Glomerular visceral epithelial cell (primary cell): ENCODE data around the gene CNTFR.
A peak's percentile ranks its signal among the peaks of the same experiment; 100 is the strongest.
"Not testable (repeated sequence)": the region's sequence is repeated elsewhere in the genome, so short reads cannot be mapped to it uniquely, and the experiment has no call there.

Experiments used
- DNase-seq: peaks from one replicate; pipeline ENCODE4 v3.0.0-alpha.2; 2016; ENCODE audit errors: extremely low spot score

Gene CNTFR

DNA sequence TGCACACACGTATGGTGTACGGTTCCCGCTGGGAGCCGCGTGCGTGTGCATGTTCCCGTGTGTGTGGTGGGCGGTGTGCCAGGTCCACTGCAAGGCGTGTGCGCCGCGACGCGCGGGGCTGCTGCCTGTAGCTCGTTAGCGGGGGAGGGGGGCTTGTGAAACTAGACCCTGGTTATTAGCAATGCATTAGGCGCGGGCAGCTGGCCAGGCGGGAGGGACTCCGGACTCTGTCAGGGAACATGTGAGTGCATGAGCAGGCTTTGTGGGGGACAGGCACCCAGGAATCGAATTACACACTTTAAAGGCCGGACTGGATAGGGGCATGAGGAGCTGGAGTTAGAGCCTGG is 34.5 kb downstream of the CNTFR start:
- no peak for DNase-seq

GRCh38 chr9:34554211-34555001 is 35.1 kb downstream of the CNTFR start:
- no peak for DNase-seq

- DNase-seq: no peak
Measured at GRCh38 chr9:34553511-34554021, 36.0 kb downstream of the CNTFR start.

DNA sequence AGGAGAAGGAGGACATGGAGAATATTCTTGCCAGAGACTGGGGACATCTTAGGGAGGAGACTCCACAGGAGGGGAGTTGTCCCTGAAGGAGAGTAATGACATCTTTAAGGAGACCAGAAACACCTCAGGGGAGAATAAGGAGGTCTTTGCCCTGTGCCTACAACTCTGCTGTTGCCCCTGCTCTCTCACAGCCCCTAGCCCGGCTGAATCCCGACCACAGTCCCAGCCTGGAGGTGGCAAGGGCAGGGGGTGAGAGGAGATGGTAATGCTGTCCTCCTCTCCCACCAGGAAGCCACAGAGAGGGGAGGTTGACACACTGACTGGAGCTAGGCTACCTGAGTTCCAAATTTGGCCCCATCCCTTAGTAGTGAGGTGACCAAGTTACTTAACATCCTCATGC is 36.5 kb downstream of the CNTFR start:
- no peak for DNase-seq

DNA sequence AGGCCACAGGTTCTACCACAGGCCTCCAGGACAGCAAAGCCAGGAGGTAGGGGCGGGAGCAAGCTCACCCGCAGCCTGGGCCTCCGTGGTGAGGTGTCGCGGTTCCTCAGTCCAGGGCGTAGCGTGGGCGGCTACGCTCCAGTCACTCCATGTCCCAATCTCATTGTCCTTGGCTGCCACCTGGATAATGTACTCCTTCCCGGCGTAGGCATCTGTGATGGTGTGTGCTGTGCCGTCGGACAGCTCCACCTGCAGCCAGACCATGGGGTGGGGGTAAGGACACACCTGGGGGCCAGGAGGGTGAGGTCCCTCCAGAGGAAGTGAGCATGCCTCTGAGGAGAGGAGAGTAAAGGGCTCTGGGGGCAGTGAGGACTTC is 36.9 kb downstream of the CNTFR start:
- DNase-seq: peak; percentile 12

DNA sequence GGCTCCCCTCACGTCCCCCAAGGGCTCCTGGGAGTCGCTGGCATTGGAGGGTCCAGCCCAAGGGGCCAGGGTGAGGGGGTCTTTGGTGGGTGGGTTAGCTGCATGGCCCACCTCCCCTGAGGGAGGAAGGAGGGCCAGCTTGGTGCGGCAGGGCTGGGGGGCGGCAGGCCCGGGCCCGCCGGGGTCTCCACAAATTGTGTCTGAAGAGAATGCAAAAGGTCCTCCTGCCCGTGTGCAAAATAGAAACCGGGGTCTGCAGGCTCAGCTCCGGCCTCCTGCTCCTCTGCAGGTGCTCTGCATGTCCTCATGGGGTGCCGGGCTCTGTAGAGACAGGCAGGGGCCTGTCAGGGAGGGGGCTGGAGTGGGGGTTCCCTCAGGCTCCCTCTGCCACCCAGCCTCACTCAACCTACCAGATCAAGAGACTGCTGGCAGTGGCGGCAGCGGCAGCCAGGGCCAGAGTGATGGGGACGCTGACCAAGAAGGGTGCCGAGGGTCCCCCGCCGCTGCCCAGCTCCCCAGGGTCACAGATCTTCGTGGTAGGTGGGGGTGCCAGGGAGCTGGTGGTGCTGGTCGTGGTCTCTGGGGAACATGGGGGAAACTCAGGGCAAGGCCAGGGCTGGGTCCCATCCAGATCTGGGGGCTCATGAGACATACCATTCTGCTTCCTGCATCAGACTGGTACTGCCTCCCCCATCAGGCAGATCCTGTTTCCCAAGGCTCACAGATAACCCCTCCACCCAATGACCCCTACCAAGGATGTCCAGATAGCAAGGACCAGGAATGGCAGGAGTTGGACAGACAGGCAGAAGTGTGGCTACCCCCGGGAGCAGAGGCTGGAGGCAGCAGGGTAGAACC is 37.5 kb downstream of the CNTFR start:
- no peak for DNase-seq

GRCh38 chr9:34550681-34551270 is 38.7 kb downstream of the CNTFR start:
- no peak for DNase-seq

DNA sequence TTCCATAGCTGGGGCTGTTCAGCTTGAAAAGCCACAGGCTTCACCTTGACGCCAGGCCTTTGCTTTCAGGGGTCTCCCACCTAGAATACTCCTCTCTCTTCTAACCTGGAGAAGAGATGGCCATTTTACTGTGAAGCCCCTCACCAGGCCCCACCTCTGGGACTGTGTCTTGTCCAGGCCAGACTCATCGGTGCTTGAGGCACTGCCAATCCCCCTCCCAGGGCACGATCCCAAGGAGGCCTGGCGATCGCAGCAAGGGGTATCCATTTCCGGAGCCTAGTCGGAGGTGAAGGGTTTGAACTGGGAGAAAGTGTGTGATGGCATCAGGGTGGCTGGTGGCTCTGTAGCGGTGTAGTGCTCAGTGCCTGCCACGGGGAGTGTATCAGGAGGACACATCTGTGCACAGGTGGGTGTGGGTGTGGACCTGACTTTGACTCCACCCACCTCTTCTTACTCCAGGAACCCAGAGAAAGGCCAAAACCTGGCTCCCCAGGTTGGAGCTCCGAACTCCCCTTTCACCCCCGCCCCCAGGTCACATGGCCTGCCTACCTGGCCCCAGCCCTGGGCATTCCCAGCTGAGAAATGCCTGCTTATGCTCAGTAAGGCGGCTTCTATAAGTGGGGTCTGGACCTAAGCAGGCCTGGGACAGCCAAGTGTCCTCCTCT is 39.4 kb downstream of the CNTFR start:
- DNase-seq: no peak

- DNase-seq: no peak
Measured at GRCh38 chr9:34549407-34549732, 40.2 kb downstream of the CNTFR start.

- DNase-seq: peak; percentile 59
Measured at GRCh38 chr9:34547960-34548611, 41.4 kb downstream of the CNTFR start.

GRCh38 chr9:34546834-34547827 is 42.4 kb downstream of the CNTFR start:
- peak; percentile 57 for DNase-seq

GRCh38 chr9:34546102-34546833 is 43.3 kb downstream of the CNTFR start:
- no peak for DNase-seq

- DNase-seq: no peak
Measured at GRCh38 chr9:34545497-34545896, 44.0 kb downstream of the CNTFR start.

DNA sequence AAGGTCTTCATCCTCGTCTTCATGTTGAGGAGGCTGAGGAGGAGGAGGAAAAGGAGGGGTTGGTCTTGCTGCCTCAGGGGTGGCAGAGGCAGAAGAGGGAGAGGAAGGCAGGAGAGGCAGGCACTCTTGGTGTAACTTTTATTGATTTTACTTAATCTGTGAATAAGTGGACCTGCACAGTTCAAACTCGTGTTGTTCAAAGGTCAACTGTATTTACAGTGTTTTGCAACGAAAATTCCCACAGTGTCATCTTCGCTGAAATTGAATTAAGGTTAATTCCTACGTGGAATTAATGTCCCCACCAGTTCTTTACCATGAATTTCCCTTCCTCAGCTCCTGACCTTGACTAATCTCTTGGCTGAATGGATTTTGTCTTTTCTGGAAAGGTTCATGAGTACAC is 45.5 kb downstream of the CNTFR start:
- no peak for DNase-seq

DNA sequence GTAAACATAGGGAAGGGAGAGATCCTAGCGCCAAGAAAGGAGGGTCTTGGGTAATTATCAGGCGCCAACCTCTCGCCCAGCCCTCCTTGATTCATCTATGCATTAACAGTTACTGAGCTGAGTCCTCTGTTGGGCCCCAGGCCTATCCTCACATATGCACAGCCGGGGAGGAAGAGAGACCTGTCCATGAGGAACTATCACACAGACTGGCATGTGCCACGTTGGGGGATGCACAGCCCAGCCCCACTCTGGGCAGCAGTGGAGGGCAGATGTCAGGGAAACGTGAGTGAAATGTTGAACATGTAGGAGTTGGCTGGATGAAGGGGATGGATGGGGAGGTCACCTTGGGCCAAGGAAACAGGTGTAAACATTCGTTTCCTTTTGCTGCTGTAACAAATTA is 48.0 kb downstream of the CNTFR start:
- DNase-seq: no peak

DNA sequence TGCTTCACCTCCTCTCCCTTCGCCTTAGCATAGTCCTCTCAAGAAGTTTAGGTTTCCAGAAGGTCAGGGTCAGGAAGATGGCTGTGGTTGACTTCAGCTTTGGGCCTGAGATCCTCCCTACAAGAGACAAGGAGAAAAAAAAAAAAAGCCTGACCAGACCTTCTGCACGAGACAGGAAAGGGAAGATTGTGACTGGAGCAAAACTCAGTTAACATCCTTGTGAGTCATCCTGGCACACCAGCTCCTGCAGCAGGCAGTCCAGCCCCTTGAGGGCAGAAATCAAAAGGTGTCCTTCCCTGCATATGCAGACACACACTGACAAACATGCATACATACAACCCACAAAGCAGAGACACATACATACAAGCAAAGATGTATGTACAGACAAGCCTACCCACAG is 48.7 kb downstream of the CNTFR start:
- peak; percentile 43 for DNase-seq

GRCh38 chr9:34536685-34537084 is 52.8 kb downstream of the CNTFR start:
- DNase-seq: no peak

DNA sequence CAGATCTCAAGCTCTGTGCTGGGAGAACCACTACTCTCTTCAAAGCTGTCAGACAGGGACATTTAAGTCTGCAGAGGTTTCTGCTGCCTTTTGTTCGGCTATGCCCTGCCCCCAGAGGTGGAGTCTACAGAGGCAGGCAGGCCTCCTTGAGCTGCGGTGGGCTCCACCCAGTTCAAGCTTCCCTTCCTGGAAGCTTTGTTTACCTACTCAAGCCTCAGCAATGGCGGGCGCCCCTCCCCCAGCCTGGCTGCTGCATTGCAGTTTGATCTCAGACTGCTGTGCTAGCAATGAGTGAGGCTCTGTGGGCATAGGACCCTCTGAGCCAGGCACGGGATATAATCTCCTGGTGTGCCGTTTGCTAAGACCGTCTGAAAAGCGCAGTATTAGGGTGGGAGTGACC is 57.5 kb downstream of the CNTFR start:
- DNase-seq: not testable (repeated sequence)

DNA sequence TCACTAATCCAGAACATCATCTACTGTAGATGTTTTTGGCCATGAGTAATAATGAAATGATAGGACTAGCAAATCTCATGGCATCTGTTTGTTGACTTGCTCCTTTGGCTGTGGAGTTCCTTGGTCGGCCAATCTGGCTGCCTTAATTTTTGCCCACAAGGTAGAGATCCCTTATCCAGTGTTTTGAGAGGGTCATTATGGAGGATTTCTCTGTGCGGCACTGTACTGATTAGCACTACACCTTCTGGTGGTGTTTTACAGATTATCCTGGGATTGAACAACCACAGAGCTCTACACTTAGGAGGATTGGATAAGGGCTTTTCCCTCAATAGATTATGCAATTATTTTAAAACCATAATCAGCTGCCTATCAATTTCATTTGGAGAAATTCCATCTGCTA is 63.5 kb downstream of the CNTFR start:
- no peak for DNase-seq

DNA sequence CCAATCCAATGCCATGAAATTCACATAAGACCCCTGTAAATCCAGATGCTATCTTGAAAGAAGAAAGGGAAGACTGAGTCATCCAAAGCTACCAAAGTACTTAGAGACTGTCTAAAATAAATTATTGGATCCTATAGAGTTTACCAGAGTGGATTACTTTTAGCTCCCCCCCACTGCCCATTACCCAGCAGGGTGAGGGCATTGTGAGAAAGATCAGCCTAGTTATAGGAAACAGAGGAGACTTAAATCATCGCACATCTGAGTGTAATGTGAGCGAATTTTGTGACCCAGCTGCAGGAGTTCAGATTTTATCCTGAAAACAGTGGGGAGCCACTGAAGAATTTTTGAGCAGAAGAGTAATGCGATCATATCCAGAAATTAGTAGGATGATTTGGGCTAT is 65.2 kb downstream of the CNTFR start:
- DNase-seq: no peak
